ENCODE results near the gene SLC25A39. TPM values are rescaled to one million over a fixed set of nuclear protein-coding genes. Genes with fewer than 3 reads are reported as not detected.

Gene SLC25A39
- total and polyA plus RNA-seq, 2 donors (not counting 3 experiments of a cell fraction or from before 2014, with no cell fraction given): 88.5 to 151 TPM

DNA sequence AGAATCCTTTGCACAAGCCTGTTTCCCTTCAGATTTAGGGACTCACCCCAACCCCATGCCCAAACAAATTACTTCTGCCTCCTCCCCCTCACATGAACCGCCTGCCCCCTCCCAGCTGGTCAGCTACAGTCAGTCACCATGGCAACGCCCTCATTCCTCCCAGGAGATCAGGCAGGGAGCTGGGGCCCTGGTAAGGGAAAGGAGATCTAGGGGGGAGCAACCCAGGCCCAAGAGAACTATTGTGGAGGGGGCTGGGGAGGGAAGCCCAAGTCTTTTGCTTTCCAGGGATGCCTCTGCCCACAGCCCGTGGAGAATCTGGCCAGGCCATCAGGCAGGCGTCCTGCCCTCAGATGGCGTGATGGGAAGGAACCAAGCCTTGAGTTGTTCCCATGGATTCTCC lies 36.2 kb upstream of the SLC25A39 start:
- FAIRE-seq: no peak
- Histone ChIP-seq H3K4me2 (ENCODE audit: insufficient read depth, low read length) (no peak overlapping the region), H3K9ac (replicated peaks; ENCODE audit: extremely low read depth, insufficient read depth, low read length) (no peak overlapping the region)

More for the DNA sequence above, 36.2 kb upstream of the SLC25A39 start:
- H3K27me3 ChIP-seq (ENCODE audit: control insufficient read depth in 2 of 2, insufficient read depth in 2 of 2, low read length in 2 of 2): peaks cover 0 to 5% of the 10 kb centered on the region in 2 experiments
- peaks cover 5% of the 10 kb centered on the region for H3K4me1 ChIP-seq (ENCODE audit: control insufficient read depth, extremely low read depth, insufficient read depth, low read length)
- ChIA-PET POLR2A (no interaction called here), CTCF (interaction anchor here (1.0 to 2.8 kb wide), 4 partner anchors 15 to 162 kb away, joined by 3 to 15 read pairs (median 4); partner anchors contain the start of gene GRN)
- no peak overlapping the region for H2AFZ ChIP-seq (ENCODE audit: low read depth, low read length)
- no peaks in the 10 kb centered on the region for H3K36me3 ChIP-seq (ENCODE audit: control insufficient read depth in 2 of 2, extremely low read depth in 1 of 2, insufficient read depth in 2 of 2, low read length in 2 of 2)
- no peaks in the 10 kb centered on the region for H3K9me3 ChIP-seq (replicated peaks; ENCODE audit: control insufficient read depth, insufficient read depth, low read length)
- DNase-seq (ENCODE audit: low read depth, low spot score): no peak
- TF ChIP-seq POLR2A (IDR thresholded peaks at IDR 0.05; ENCODE audit: low read depth, low read length): no peak
- no peak for TF ChIP-seq FOS (IDR thresholded peaks at IDR 0.05; ENCODE audit: borderline replicate concordance, insufficient read depth, low read length)
- no peak for TF ChIP-seq EZH2 (IDR thresholded peaks at IDR 0.05; ENCODE audit: borderline replicate concordance, low read depth, low read length, severe bottlenecking)
- TF ChIP-seq, protein P1, sequence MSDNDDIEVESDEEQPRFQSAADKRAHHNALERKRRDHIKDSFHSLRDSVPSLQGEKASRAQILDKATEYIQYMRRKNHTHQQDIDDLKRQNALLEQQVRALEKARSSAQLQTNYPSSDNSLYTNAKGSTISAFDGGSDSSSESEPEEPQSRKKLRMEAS (IDR thresholded peaks at IDR 0.05; ENCODE audit: insufficient read depth, insufficient read length): no peak
- TF ChIP-seq, protein P2, sequence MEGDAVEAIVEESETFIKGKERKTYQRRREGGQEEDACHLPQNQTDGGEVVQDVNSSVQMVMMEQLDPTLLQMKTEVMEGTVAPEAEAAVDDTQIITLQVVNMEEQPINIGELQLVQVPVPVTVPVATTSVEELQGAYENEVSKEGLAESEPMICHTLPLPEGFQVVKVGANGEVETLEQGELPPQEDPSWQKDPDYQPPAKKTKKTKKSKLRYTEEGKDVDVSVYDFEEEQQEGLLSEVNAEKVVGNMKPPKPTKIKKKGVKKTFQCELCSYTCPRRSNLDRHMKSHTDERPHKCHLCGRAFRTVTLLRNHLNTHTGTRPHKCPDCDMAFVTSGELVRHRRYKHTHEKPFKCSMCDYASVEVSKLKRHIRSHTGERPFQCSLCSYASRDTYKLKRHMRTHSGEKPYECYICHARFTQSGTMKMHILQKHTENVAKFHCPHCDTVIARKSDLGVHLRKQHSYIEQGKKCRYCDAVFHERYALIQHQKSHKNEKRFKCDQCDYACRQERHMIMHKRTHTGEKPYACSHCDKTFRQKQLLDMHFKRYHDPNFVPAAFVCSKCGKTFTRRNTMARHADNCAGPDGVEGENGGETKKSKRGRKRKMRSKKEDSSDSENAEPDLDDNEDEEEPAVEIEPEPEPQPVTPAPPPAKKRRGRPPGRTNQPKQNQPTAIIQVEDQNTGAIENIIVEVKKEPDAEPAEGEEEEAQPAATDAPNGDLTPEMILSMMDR (IDR thresholded peaks at IDR 0.05; ENCODE audit: extremely low read depth in 1 of 2, insufficient read depth in 1 of 2, low read depth in 1 of 2, low read length in 2 of 2): no peak
- no peak for TF ChIP-seq JUN (IDR thresholded peaks at IDR 0.05; ENCODE audit: borderline replicate concordance, insufficient read depth, insufficient read length, low read depth)
- no peak for TF ChIP-seq GATA2 (IDR thresholded peaks at IDR 0.05; ENCODE audit: insufficient read depth, insufficient read length, low read depth, low read length)
- TF ChIP-seq MYC (IDR thresholded peaks at IDR 0.05; ENCODE audit: low read depth, low read length): no peak
- no peak for TF ChIP-seq POLR2AphosphoS5 (IDR thresholded peaks at IDR 0.05; ENCODE audit: insufficient read depth, low read depth, low read length)
- no peak overlapping the region for H3K4me3 ChIP-seq (replicated peaks in 1 of 3; ENCODE audit: insufficient read depth in 1 of 3, low read depth in 1 of 3, low read length in 3 of 3)
- intact Hi-C loops (cut with micrococcal nuclease) (no loop called here), dilution Hi-C loops (cut with MboI; ENCODE audit: extremely low pct_ligation_motif_present, low sequenced_read_pairs) (no loop called here)
- H3K9me1 ChIP-seq (replicated peaks; ENCODE audit: control insufficient read depth, extremely low read depth, insufficient read depth, low read length): no peaks in the 10 kb centered on the region
- no TSS peak for BruUV-seq (replicated peaks)
- no peak overlapping the region for H3K27ac ChIP-seq (ENCODE audit: insufficient read depth, low read depth, low read length)
- H4K20me1 ChIP-seq (replicated peaks; ENCODE audit: control insufficient read depth, extremely low read depth, insufficient read depth, low read length): no peaks in the 10 kb centered on the region
- H3K79me2 ChIP-seq (ENCODE audit: control insufficient read depth, insufficient read depth, low read length): no peaks in the 10 kb centered on the region
